KMS-11 (cell line): Measurements from ENCODE around the gene PI4KB.
A peak's percentile ranks its signal among the peaks of the same experiment; 100 is the strongest.

ENCODE experiments used
- H2AFZ ChIP-seq: fragments of 200-600 bp; sonication (generic); 2 replicates; pipeline ENCODE4 v1.6.1; 2016; ENCODE audit warnings: antibody characterized with exemption, mixed run types, low read depth
- H3K27ac ChIP-seq: fragments of 200-600 bp; sonication (generic); 2 replicates; pipeline ENCODE4 v1.6.1; 2016; ENCODE audit warnings: mild to moderate bottlenecking, mixed run types
- H3K27me3 ChIP-seq: fragments of 200-600 bp; sonication (generic); 2 replicates; pipeline ENCODE4 v1.6.1; 2017; ENCODE audit warnings: mild to moderate bottlenecking, low read depth, mixed run types, moderate library complexity; ENCODE audit not compliant: insufficient read depth
- H3K36me3 ChIP-seq: fragments of 200-600 bp; sonication (generic); 2 replicates; pipeline ENCODE4 v1.6.1; 2017; ENCODE audit warnings: mild to moderate bottlenecking, mixed run types; ENCODE audit not compliant: insufficient read depth
- H3K4me1 ChIP-seq: fragments of 200-600 bp; sonication (generic); 2 replicates; pipeline ENCODE4 v1.6.1; 2016; ENCODE audit warnings: mild to moderate bottlenecking, low read depth, mixed run types; ENCODE audit not compliant: poor library complexity, severe bottlenecking
- H3K4me2 ChIP-seq: fragments of 200-600 bp; sonication (generic); 2 replicates; pipeline ENCODE4 v1.7.0; 2016; ENCODE audit warnings: mild to moderate bottlenecking, mixed run types
- H3K4me3 ChIP-seq: fragments of 200-600 bp; sonication (generic); IDR thresholded peaks from 2 replicates; pipeline ENCODE4 v1.6.1; 2017; ENCODE audit warnings: low read depth, low read length, mixed read lengths; ENCODE audit not compliant: insufficient read depth
- H3K79me2 ChIP-seq: fragments of 200-600 bp; sonication (generic); 2 replicates; pipeline ENCODE4 v1.6.1; 2016; ENCODE audit warnings: low read depth, mixed run types; ENCODE audit not compliant: insufficient read depth
- H3K9ac ChIP-seq: fragments of 200-600 bp; sonication (generic); 2 replicates; pipeline ENCODE4 v1.6.1; 2016; ENCODE audit warnings: mild to moderate bottlenecking, mixed run types
- H4K20me1 ChIP-seq: fragments of 200-600 bp; sonication (generic); 2 replicates; pipeline ENCODE4 v1.6.1; 2016; ENCODE audit warnings: mild to moderate bottlenecking, mixed run types; ENCODE audit not compliant: insufficient read depth
- TF ChIP-seq, protein P1 (sequence below): fragments of 200-600 bp; sonication (generic); conservative IDR thresholded peaks from 2 replicates; pipeline ENCODE4 v1.6.1; 2017; ENCODE audit warnings: low read depth, mild to moderate bottlenecking, antibody characterized with exemption, low read length, moderate library complexity, mixed read lengths

Gene PI4KB

DNA sequence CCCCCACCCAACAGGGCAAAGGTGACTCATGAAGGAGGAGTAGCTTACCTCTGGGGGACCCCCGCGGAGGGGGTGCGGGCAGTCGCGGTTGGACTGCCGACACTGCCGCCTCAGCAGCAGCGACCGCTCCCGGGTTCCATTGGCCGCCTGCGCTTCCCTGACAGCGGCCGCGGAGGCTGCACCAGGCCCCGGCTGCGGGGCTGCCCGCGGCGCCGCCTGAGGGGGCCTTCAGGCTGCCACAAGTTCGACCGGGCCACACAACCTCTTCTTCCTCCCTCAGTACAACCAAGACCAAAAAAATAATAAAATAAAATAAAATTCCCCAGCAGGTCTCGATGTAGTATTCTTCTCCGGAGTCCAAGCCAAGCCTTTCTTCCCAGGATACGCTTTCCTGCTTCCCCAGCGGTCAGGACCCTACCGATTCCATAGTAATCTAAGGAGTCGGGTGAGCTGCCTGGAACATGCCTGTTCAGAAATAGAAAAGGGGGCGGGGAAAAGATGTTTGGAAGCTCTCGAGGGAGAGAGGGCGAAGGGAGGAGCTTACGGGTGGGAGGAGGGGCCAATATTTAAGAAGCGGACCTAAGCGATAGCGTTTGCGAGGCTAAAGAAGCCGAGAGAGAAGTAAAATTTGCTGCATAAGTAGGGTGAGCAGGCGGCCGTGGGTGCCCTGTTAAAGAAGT, at the start of gene PI4KB:
Gene PI4KB, minus strand, starts transcription at position 194 of the 680 bp plus-strand sequence. CDS start 10,935 bp downstream, outside the sequence.
- H4K20me1 ChIP-seq: no peaks in the 10 kb centered on the region
- H3K36me3 ChIP-seq: peaks cover 7% of the 10 kb centered on the region; the same call in 1 of the 2 replicates
- peak within 1 kb of the TSS; percentile 98 for H3K4me2 ChIP-seq
- peak within 1 kb of the TSS; percentile 81 for H3K9ac ChIP-seq
- H3K4me1 ChIP-seq: peaks cover 20% of the 10 kb centered on the region
- H3K27ac ChIP-seq: peak within 1 kb of the TSS; percentile 71
- H3K79me2 ChIP-seq: peaks cover 34% of the 10 kb centered on the region
- peak within 1 kb of the TSS; percentile 64 for H2AFZ ChIP-seq
- no peaks in the 10 kb centered on the region for H3K27me3 ChIP-seq
- H3K4me3 ChIP-seq: peak within 1 kb of the TSS; percentile 98
- TF ChIP-seq, protein P1, sequence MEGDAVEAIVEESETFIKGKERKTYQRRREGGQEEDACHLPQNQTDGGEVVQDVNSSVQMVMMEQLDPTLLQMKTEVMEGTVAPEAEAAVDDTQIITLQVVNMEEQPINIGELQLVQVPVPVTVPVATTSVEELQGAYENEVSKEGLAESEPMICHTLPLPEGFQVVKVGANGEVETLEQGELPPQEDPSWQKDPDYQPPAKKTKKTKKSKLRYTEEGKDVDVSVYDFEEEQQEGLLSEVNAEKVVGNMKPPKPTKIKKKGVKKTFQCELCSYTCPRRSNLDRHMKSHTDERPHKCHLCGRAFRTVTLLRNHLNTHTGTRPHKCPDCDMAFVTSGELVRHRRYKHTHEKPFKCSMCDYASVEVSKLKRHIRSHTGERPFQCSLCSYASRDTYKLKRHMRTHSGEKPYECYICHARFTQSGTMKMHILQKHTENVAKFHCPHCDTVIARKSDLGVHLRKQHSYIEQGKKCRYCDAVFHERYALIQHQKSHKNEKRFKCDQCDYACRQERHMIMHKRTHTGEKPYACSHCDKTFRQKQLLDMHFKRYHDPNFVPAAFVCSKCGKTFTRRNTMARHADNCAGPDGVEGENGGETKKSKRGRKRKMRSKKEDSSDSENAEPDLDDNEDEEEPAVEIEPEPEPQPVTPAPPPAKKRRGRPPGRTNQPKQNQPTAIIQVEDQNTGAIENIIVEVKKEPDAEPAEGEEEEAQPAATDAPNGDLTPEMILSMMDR: no peak

DNA sequence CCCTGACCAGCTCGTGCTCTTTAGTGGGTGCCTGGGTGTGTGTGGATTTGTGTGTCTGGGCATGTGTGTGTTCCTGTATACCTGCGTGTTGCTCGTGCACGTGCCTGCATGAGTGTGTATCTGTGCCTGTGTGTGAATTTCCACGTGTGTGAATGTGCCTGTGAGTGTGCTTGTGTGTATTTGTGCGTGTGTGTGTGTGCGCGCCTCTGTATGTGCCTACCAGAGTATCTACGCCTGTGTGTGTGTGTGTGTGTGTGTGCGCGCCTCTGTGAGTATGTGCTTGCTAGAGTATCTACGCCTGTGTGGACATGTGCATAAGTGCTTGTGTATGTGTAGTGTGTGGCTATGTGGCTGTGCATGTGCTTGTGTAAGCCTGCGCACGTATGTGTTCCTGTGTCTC, 46.0 kb upstream of the PI4KB start:
- no peaks in the 10 kb centered on the region for H4K20me1 ChIP-seq
- H3K4me2 ChIP-seq: no peak overlapping the region
- H3K27ac ChIP-seq: no peak overlapping the region
- H3K4me3 ChIP-seq: no peak overlapping the region
- no peaks in the 10 kb centered on the region for H3K27me3 ChIP-seq
- no peaks in the 10 kb centered on the region for H3K4me1 ChIP-seq
- no peak overlapping the region for H3K9ac ChIP-seq
- no peaks in the 10 kb centered on the region for H3K36me3 ChIP-seq
- no peak overlapping the region for H2AFZ ChIP-seq
- TF ChIP-seq, protein P1: no peak
- no peaks in the 10 kb centered on the region for H3K79me2 ChIP-seq

GRCh38 chr1:151372058-151372934, 45.1 kb upstream of the PI4KB start, which contains the start of gene SELENBP1:
Gene SELENBP1, minus strand, starts transcription at chr1:151372705. Its CDS starts 64 bp downstream, at chr1:151372641.
- TF ChIP-seq, protein P1: no peak
- no peaks in the 10 kb centered on the region for H3K4me1 ChIP-seq
- no peak within 1 kb of the TSS for H3K4me3 ChIP-seq
- no peak within 1 kb of the TSS for H2AFZ ChIP-seq
- no peaks in the 10 kb centered on the region for H3K27me3 ChIP-seq
- no peak within 1 kb of the TSS for H3K4me2 ChIP-seq
- H3K79me2 ChIP-seq: no peaks in the 10 kb centered on the region
- H3K27ac ChIP-seq: no peak within 1 kb of the TSS
- no peak within 1 kb of the TSS for H3K9ac ChIP-seq
- no peaks in the 10 kb centered on the region for H3K36me3 ChIP-seq
- no peaks in the 10 kb centered on the region for H4K20me1 ChIP-seq

DNA sequence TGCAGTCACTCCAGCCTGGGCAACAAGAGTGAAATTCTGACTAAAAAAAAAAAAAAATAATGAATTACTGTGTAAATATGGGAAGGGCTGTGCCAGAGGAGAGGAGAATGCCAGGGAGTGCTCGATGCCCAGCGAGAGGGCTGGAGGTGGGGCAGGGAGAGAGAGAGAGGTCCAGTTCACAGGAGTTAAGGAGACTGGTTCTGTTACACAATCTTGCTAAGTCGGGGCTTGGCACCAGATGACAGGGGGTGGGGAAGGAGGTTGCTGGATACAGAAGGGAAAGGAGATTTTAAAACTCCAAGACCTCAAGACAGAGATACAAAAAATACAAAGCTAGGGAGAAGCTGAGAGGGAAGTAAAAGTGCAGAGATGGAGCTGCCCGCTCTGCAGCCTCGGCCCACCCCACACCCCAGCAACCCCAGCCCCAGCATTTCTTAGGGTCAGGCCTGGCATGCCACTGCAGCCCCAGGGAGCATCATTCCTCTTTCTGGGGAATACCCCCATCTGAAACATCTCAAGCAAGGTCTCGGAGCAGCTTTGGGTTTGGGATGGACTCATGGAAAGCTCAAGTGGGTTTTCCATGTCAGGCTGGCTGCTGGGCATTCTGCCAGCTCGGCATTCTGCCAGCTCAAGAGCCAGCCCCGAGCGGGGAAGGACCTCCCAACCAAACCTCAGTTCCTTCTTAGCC, 44.3 kb upstream of the PI4KB start:
- H4K20me1 ChIP-seq: no peaks in the 10 kb centered on the region
- no peak overlapping the region for H3K4me3 ChIP-seq
- no peaks in the 10 kb centered on the region for H3K4me1 ChIP-seq
- no peaks in the 10 kb centered on the region for H3K27me3 ChIP-seq
- H3K36me3 ChIP-seq: no peaks in the 10 kb centered on the region
- H3K9ac ChIP-seq: no peak overlapping the region
- H3K79me2 ChIP-seq: no peaks in the 10 kb centered on the region
- no peak overlapping the region for H3K27ac ChIP-seq
- H2AFZ ChIP-seq: no peak overlapping the region
- no peak overlapping the region for H3K4me2 ChIP-seq
- TF ChIP-seq, protein P1: no peak
